ENCODE measurements around the gene OCA2.
"Not testable (repeated sequence)": the region's sequence is repeated elsewhere in the genome, so short reads cannot be mapped to it uniquely, and the experiment has no call there.

OCA2 gene

DNA sequence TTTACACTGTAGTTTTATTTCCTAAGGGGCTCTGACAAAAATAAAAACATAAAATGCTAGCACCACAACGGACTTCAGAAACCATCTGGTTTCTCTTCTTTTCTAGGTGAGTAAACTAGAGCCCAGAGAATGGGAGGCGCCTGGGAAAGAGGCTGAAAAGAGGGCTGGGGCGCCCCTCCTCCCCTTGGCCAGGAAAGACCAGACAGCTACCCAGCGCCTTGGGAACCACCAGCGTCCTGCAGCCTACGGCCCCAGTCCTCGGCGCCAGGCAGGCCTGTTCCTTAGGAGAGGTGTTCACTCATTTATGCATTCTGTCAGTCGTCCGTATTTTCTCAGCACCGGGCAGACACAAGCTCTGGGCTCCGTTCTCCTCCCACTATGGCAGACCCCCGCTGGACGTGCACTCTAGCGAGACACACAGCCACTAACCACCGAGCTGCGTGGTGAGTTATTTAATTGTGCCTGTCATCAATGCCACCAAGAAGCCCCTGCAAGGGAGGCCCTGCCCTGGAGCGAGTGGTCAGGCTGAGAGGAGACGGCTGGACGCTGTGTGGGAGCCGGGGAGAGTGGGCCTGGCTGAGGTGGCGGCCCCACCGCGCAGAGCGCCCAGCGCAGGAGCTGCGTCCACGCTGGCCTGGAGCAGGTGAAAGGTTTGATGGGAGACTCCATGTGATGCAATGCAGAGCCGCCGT, 294.4 kb downstream of the OCA2 start:
- DNase-seq: no peak

DNA sequence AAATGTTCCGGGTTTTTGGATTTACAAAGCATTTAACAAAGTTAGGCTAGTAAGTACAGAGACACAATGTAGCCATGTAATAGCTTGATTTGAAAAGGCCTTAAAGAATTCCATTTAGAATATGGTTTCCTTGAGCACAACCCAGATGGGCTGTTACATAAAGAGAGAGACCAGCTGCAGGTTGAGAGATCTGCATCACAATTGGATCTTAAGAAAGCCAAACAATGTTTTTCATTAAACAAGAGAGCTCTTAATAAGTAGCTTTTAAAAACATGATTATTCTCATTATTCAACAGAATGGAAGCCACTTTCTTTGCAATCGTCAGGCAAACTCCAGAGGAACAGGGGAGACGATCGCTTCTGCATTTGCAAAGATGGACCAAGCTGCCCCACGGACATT, 300.3 kb downstream of the OCA2 start:
- DNase-seq: no peak

DNA sequence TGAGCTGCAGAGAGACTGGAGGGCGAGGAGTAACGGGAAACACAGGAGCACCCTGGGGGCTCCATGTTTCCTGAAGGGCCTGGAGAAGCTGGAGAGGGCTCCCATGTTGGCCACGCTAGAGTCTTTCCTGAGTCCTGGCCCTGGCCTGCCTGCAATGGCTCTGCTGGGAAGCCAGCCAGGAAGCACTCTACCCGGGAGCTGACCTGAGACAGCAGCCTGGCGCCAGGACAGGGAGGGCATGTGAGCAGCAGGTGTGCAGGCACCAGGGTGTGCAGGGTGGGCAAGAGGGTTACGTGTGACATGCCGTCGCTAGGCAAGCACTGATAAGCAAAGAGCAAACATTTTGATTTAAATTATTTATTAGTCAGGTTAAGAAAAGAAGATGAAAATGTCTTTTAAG, 301.4 kb downstream of the OCA2 start:
- peak; percentile 36 for DNase-seq

DNA sequence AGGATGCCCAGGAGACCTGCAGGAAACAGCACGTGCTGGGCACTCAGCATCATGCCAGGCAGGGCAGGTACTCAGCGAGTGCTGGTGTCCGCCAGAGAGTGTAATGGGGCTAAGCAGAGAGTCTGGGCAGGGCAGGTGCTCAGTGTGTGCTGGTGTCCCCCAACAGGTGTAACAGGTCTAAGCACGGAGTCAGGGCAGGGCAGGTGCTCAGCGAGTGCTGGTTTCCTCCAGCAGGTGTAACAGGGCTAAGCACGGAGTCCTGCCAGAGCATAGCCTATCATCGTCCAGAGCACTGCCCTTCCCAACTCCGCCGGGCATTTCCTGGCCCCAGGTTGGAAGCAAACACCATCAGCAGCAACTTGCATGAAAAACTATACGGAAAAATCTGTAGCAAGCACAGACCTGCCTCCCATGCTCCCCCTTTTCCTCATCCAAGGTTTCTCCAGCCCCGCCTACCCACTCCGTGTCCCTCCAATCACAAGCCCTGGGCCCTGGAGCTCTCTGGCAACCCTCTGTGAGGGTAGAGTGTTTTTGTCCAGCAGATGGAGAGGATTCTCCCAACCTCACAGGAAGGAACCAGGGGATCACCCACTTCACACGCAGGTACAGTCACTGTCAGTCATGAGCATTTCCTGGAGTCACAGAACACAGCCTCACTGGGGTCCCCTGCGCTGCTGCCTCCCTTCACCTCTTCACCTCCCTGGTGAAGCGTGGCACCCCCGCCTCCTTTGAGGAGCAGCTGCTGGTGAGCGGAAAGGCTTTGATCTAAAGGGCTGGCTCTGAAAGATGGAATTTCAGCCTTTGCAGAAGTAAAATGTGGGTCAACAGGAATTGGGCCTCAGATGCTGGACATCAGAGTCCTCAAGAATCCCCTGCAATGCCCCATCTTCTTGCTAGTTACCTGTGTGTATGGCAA, 302.5 kb downstream of the OCA2 start:
- peak; percentile 72 for DNase-seq

DNA sequence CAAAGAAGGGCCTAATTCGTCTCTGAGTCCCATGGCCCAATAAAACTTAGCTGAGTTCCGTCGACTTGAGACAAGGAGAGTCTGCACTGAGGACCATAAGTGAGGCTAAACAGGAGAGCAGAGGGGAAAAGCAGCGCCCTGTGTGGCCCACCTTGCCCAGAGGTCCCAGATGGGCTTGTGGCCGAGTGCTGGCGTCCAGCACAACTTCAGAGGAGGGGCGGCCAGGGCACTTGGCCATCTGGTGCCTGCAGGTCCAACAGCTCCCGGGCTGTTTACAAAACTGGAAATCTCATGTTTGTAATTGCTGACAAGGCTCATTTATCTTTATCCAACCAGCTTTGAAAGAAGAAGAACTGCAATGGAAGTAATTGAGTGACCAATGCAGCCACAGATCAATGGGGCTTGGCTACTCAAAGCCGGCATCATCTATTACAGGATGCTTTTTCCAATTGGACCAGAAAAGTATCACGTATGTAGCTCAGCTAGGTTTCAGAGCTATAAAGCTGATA, 306.3 kb downstream of the OCA2 start:
- no peak for DNase-seq

DNA sequence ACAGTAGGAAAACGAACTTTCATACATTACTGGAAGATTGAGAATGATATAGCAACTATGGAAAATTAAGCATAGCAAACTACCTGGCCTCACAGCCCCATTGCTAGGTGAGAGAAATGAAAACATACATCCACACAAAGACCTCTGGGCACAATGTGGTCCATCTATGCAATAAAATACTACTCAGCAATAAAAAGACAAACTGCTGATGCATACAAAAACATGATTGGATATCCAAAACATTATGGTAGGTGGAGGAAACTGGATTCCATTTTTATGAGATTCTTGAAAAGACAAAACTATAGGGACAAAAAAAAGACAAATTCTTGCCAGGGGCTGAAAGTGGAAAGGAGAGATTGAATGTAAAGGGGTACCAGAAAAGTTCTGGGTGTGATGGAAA, 308.8 kb downstream of the OCA2 start:
- DNase-seq: no peak

DNA sequence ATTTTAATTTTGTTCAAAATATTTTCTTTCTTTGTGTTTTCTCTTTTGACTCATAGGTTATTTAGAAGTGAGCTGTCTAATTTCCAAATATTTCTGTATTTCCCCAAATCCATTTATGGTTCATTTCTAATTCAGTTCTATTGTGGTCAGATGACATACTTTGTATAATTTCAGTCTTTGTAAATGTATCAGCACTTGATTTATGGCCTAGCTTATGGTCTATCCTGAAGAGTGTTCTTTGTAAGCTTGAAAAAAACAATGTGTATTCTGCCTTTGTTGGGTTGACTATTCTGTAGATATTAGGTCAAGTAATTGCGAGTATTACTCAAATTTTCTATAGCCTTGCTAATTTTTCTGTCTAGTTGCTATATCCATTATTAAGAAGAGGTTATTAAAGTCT, 311.2 kb downstream of the OCA2 start:
- no peak for DNase-seq

DNA sequence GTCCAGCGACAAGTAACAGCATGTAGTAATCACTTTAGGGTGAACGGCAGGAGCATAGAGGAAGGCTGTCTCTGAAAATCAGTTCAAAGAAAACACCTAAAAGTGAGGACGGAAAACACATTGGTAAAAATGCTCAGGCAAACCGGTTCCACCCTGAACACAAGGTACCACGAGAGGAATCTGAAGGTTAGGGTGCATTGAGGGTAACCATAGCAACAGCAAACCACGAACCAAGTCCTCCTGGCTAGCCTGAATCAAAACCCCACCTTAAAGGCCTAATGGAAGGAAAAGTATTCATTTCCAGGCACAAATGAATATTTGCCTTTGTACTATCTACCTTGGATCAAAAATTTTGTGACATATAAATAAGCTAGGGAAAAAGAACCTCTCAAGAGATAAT, 315.0 kb downstream of the OCA2 start:
- DNase-seq: no peak

DNA sequence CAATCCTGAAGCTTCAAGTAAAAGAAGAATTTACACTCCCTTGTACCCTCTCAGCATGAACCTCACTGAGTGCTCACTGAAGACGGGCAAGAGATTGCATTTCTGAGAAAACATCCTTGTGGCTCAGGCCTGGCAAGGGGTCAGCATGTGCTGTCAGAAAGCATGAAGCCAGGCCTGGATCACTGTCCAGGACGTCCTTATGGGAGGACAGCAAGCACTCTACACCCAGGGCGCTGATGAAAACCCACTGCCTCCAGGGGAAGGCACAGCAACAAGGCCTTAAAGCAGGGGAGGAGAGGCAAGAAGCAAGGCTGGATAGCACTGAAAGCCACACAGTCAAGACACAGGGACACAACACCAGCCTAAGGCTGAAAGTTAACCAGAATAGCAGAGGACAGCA, 315.4 kb downstream of the OCA2 start:
- DNase-seq: no peak

DNA sequence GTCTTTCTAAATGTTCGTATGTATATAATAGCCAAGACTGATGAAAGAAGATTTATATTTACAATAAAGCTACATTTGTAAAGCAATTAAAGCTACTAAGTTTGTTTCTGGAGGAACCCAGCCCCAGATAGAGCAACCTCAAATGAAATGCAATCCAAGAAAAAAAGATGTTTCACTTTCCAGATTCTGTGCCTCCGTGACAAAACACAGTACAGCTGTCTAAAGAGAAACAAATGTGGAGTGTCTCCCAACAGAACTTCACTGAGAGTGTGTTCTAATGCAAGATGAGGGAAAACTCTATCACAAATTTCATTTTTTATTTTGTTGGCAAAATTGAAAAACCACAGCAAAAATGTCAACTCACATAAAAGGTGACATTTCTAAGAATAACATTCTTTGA, 317.0 kb downstream of the OCA2 start:
- DNase-seq: no peak

DNA sequence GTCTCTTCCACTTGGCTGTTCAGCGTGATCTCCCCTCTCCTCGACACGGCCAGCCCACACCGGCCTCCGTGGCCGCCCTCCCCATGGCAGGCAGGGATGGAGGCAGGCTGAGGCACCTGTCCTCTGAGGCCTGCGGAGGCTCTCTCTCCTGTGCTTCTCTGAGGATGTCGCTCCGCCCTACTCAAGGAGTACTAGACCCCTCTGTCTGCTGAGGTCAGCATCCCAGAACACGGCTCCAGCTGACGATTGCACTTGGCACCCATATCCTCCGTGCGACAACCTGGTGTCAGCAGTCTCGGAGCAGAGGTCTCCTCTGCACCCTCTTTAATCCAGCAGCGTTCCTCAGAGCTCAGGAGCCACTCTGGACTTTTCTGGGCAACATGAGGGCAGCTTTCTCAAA, 322.6 kb downstream of the OCA2 start:
- DNase-seq: no peak

DNA sequence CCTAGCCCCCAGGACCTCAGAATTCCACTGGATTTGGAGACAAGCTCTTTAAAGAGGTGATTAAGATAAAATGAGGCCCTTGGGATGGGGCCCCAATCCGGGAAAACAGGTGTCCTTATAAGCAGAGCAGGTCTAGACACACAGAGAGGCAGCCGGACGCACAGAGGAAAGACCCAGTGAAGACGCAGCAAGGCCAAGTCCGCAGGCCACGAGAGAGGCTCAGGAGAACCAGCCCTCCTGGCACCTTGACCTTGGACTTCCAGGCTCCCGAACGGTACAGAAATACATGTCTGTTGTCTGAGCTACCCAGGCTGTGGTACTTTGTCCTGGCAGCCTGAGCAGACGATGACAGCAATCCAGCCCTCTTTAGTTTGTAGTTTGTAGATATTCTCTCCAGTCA, 324.5 kb downstream of the OCA2 start:
- no peak for DNase-seq

DNA sequence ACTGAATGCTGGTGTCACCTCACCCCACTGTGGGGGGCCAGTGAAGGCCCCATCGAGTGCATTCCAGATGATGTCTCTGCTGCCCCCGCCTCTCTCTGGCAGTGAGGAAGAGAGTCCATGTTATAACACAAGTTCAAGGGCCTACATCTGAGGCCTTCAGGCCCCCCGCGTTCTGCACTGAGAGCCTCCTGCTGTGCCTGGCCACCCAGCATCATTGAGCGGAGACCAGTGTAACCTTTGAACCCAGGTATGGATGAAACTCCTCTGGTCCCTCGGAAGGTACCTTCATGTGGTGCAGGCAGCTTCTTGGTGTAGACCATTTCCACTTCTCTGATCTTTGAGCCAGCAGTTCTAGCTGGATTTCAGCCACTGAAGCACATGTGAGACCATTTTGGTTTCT, 324.9 kb downstream of the OCA2 start:
- no peak for DNase-seq

DNA sequence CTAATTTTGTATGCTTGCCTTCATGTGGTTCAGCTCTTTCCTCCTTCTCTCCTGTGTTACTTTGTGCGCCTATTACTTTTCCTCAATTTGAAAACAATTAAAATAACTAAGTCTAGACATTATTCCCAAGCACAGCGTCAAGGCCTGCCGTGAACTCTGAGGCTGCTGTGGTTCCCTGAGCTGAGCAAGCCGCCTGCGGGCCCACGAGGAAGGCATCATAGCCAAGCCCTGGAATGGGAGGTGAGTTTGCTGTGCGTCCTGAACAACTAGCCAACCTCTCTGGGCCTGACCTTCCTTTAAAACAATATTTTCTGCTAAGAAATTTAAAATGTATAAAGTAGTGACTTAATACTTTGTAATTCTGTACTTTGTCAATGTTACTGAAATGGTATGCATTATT, 327.2 kb downstream of the OCA2 start:
- DNase-seq: no peak

DNA sequence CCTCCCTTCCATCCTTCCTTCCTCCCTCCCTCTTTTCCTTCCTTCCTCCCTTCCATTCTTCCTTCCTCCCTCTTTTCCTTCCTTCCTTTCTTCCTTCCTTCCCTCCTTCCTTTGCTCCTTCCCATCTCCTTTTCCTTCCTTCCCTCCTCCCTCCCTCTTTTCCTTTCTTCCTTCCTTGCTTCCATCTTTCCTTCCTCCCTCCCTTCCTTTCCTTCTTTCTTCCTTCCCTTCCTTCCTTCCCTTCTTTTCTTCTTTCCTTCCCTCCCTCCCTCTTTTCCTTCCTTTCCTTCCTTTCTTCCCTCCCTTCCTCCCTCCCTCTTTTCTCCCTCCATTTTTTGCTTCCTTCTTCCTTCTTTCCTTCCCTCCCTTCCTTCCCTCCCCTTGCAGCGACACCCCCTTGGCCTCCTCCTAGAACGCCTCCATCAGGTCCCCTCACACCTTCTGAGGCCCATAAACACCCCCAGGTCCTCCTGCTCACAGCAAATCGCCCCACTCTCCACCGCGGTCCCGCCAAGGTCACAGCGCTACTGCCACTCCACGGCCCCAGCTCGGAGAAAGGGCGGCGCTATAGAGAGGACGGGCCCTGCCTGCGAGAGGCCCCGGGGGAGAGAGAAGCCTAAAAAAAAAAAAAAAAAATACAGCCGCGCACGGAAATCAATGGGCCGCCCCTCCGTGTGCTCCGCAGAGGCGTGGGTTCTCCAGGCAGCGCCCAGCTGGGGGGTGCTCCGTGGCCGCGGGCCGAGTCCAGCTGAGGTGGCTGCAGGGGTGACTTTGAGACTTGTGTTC, 328.2 kb downstream of the OCA2 start:
- no peak for DNase-seq

DNA sequence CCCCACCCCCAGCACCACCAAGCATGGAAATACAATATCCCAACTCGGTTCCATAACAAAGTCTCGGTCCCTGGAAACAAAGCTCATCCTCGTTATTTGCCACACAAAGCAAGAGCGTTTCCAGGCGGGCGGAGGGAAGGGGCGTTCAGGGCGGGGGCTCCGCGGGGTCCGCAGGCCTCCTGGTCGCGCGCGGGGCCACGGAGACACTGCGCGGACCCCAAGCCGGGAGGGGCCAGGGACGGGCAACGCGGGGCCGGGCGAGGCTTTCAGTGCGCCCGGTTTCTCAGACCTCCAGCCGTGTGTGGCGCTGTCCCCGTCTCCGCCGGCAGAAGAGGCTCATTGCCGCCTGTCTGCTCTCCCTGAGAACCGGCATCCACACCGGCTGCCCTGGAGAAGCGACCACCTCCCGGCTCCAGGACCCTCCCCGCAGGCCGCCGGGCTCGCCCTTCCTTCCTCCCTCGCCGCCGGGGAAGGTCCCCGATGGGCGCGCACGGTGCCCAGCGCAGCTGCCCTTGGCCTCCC, 329.0 kb downstream of the OCA2 start:
- no peak for DNase-seq

DNA sequence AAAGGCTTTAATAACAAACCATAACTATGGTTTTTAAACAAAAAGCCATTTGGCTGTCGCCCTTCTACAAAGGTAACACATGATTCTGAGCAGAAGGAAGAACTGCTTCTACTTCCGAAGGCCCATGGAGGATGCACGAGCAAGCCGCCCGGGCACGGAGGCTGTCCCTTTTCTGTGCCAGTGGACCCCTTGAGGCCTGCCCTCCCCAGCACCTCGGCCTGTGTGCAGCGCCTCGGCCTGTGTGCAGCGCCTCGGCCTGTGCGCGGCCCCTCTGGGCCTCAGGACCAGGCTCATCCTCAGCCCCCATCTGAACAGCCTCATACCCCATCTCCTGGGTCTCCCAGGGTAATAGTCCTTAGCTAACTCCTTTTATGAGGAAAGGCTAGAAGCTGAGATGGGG, 329.5 kb downstream of the OCA2 start:
- no peak for DNase-seq

DNA sequence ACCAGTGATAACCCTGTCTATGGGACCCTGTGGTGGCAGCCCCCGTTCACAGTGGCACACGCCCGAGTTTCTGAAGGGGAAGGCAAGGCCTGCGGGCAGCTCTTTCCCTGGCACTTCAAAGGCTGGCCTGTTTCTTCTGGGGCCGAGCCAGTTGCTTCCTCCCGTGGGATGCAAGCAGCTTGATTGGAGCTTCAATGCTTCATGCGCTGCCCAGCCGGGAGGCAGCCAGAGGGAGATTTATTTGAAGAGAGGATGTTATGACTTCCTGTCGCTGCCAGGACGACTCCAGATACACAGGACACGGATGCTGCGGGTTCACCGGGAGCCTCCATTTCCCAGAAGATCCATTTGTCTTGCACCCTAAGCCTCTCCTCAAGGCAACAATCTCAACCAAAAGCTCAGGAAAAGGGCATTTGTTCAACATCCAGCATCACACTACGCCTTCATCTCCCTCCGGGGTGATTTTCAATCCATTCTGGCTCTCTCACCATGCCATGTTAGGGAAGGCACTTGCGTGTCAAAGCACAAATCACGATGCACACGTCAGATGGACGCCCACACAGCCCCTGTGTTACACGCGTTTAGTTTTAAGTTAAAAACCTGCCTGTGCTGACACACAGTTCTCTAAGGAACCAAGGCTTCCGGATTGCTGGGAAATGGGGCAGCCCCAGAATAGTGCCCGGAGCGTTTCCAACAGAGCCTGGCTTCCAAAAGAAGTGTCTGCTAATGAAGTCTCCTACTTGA, 330.2 kb downstream of the OCA2 start:
- DNase-seq: no peak

DNA sequence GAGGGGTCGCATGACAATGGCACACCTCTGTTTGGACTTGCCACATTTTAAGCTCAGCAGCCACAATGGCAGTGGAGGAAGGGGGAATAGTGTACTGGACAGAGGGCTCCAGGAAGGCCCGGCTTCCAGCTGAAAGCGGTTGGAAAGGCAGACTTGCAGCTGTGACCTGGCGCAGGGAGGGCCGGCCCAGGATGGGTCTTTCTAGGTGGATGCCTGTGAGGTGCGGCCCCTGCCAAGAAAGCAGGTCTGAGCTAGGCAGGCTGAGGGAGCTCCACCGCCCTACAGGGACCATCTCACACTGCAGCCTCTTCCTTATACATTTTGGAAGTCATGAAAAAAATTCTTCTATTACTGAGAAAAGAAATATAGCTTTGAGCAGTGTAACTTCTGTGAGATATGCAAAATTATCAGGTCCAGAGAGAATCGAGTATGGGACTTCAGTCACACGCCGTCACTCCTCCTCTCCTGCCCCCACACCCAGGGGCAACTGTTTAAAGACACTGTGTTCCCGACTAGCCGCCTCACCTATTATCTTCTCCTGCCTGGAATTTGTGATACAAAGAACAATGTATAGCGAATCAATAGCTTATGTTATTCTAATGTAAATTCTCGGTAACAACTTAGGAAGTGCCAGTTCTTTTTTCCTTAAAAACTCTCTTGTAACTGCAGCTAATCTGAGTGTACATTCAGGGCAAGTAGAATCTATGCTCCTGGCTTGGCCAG, 331.0 kb downstream of the OCA2 start:
- DNase-seq: no peak

DNA sequence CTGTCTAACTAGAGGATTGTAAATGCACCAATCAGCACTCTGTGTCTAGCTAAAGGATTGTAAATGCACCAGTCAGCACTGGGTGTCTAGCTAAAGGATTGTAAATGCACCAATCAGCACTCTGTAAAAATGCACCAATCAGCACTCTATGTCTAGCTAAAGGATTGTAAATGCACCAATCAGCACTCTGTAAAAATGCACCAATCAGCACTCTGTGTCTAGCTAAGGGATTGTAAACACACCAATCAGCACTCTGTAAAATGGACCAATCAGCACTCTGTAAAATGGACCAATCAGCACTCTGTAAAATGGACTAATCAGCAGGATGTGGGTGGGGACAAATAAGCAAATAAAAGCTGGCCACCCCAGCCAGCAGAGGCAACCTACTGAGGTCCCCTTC, 331.7 kb downstream of the OCA2 start:
- DNase-seq: not testable (repeated sequence)

DNA sequence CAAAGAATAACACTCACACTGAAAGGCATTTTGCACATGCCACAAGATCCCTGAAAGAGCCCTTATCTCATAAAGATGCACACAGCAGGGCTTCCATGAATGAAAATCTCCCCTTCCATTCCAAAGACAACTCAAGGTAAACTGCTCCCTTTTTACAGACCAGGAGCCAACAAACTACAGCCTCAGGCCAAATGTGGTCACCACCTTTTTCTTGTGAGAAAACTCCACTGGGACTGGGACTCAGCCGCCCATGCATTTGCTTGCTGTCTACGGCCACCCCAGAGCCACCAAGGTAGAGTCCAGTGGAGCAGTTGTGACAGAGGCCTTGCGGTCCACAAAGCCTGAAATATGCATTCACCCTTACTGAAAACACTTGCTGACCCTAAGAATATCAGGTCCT, 334.8 kb downstream of the OCA2 start:
- DNase-seq: no peak

DNA sequence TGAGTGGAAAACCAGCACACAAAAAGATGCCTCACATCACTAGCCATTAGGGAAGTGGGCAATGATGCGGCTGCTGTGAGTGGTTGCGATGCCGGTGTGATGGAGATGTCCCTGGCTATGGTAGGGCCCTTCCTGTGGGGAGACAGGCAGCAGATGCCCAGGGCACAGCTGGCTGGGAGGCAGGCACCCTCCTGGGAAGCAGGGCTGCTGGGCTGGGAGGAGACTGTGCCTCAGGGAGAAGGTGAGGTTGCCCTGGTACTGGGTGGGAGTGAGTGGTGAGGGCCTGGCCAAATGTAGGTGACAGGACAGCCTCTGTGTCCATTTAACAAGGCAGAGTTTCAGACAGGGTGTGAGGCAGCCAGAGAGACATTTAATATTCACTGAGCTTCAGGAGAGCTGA, 335.6 kb downstream of the OCA2 start:
- DNase-seq: no peak
